Suprapubic skin (tissue), 4 donors: ENCODE results near the gene SH3BP4. TPM values are rescaled to one million over a fixed set of nuclear protein-coding genes. Genes with fewer than 3 reads are reported as not detected.
A peak's percentile ranks its signal among the peaks of the same experiment; 100 is the strongest.

Experiments
- DNase-seq, 2 donors: peaks; one replicate each; pipeline ENCODE4 v3.0.0-alpha.2; 2019; ENCODE audit warnings: low spot score in 2 of 2
- H3K27ac ChIP-seq: fragments of 200-600 bp; sonication (generic); one replicate; pipeline ENCODE4 v1.5.1; 2019
- H3K27me3 ChIP-seq: fragments of 200-600 bp; sonication (generic); one replicate; pipeline ENCODE4 v1.5.1; 2019
- H3K36me3 ChIP-seq: fragments of 200-600 bp; sonication (generic); one replicate; pipeline ENCODE4 v1.5.1; 2019
- H3K4me1 ChIP-seq: fragments of 200-600 bp; sonication (generic); one replicate; pipeline ENCODE4 v1.5.1; 2019
- H3K4me3 ChIP-seq: fragments of 200-600 bp; sonication (generic); one replicate; pipeline ENCODE4 v1.5.1; 2019; ENCODE audit warnings: mild to moderate bottlenecking
- H3K9me3 ChIP-seq: fragments of 200-600 bp; sonication (generic); one replicate; pipeline ENCODE4 v1.5.1; 2019
- EP300 ChIP-seq: sonication (generic); formaldehyde crosslinking; IDR thresholded peaks from one replicate; pipeline ENCODE4 v1.6.1; 2017; ENCODE audit warnings: antibody characterized with exemption
- POLR2A ChIP-seq, 2 donors: fragments of 450-650 bp; IDR thresholded peaks; one replicate each; pipeline ENCODE4 v1.6.1; 2017; ENCODE audit warnings: antibody characterized with exemption in 2 of 2, mild to moderate bottlenecking in 2 of 2, moderate library complexity in 2 of 2
- POLR2AphosphoS5 ChIP-seq, 3 donors: sonication (generic); formaldehyde crosslinking; IDR thresholded peaks; one replicate each; pipeline ENCODE4 v1.6.1; 2017; ENCODE audit warnings: antibody characterized with exemption in 3 of 3
- WGBS: methylation state at CpG from one replicate; pipeline ENCODE4 v1.1.5; 2018; 5-methylcytosine and 5-hydroxymethylcytosine counted together
- total RNA-seq, 4 donors: library from RNA; depleted of rRNA; stranded (reverse); fragments of >200 nt; gene quantifications; one replicate each; pipeline ENCODE4 v1.1.0, GENCODE V29; 2016
- TF ChIP-seq, protein P1 (sequence below), 2 donors: fragments of 200-600 bp in 1 of 2; fragments of 450-650 bp in 1 of 2; sonication (generic) in 1 of 2; IDR thresholded peaks; one replicate each; pipeline ENCODE4 v1.5.1; 2016 to 2019; ENCODE audit warnings: antibody characterized with exemption in 2 of 2, mild to moderate bottlenecking in 1 of 2, moderate library complexity in 1 of 2

The SH3BP4 gene
- total RNA-seq, 4 donors from 2014 or later, result 38.6 to 82.6 (median 58.6) TPM

DNA sequence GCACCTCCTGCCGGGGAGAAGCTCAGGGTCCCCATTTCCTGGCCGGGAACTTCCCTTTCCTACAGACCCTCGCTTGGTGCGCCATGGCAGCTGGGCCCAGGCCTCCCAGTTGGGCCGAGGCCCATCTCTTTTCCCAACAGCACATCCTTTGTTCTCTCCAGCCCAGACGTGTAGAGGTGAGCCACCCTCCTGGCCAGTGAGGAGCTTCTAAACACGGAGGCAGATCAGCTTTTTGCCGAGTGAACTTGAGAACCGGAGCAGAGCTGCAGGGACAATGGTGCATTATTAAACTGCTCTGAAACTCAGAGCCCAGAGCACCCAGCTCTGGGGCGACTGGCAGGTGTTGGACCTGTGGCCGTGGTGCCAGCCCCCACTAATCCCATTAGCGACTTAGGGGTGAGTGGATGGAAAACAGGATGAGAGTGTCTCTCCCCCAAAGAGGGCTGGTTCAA lies 25.4 kb downstream of the SH3BP4 start:
- TF ChIP-seq, protein P1, sequence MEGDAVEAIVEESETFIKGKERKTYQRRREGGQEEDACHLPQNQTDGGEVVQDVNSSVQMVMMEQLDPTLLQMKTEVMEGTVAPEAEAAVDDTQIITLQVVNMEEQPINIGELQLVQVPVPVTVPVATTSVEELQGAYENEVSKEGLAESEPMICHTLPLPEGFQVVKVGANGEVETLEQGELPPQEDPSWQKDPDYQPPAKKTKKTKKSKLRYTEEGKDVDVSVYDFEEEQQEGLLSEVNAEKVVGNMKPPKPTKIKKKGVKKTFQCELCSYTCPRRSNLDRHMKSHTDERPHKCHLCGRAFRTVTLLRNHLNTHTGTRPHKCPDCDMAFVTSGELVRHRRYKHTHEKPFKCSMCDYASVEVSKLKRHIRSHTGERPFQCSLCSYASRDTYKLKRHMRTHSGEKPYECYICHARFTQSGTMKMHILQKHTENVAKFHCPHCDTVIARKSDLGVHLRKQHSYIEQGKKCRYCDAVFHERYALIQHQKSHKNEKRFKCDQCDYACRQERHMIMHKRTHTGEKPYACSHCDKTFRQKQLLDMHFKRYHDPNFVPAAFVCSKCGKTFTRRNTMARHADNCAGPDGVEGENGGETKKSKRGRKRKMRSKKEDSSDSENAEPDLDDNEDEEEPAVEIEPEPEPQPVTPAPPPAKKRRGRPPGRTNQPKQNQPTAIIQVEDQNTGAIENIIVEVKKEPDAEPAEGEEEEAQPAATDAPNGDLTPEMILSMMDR (IDR thresholded peaks at IDR 0.05), result no peak
- TF ChIP-seq EP300 (no peak), POLR2AphosphoS5 (IDR thresholded peaks at IDR 0.05) (no peak), POLR2A (IDR thresholded peaks at IDR 0.05) (no peak)
- peaks cover 51% of the 10 kb centered on the region for H3K4me1 ChIP-seq
- 85% methylated on average over 8 of the region's 12 CpGs for WGBS
- H3K9me3 ChIP-seq, result no peaks in the 10 kb centered on the region
- no peaks in the 10 kb centered on the region for H3K27me3 ChIP-seq
- H3K36me3 ChIP-seq, result no peaks in the 10 kb centered on the region
- peak overlapping the region; percentile 28 for H3K4me3 ChIP-seq
- peak overlapping the region; percentile 76 for H3K27ac ChIP-seq
- no peak for DNase-seq

DNA sequence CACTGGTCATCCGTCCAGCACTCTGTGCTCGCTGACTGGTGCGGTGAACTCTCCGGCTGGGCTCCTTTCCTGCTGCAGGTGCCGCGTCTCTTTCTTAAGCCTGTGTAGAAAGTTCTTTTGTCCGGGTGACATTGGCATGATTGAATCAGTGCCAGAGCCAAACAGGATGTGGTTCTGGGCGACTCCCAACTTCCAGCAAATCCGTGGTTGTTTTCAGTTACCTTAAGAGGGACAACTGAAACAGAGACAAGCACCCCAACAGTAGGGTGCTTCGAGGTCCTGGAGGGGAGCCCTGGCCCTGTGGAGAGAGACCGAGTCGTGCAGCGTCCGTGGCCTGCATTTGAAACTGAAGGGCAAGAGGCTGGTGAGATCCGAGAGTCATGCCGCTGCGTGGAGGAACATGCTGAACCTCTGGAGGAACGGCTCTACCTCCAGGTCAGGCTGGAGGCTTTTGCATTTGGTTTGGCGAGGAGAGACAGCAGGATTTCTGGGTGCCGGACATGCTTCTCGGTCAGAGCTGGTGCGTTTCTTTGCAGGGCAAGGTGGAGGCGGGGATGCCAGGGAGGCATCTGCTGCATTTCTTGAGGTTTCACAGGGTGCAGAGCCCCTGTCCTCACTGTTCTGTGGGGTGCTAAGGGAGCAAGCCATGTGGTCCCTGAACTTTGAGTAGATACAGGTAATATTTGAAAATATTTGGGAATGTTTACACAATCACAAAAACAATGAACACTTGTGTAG lies 26.8 kb downstream of the SH3BP4 start:
- 64% methylated on average over 22 of the region's 23 CpGs for WGBS
- no peak for DNase-seq
- H3K27me3 ChIP-seq, result no peaks in the 10 kb centered on the region
- H3K36me3 ChIP-seq, result no peaks in the 10 kb centered on the region
- peak overlapping the region; percentile 28 for H3K4me3 ChIP-seq
- peaks cover 55% of the 10 kb centered on the region for H3K4me1 ChIP-seq
- H3K9me3 ChIP-seq, result no peaks in the 10 kb centered on the region
- TF ChIP-seq, protein P1 (IDR thresholded peaks at IDR 0.05), result no peak
- no peak for TF ChIP-seq POLR2AphosphoS5 (IDR thresholded peaks at IDR 0.05)
- TF ChIP-seq EP300, result no peak
- no peak for TF ChIP-seq POLR2A (IDR thresholded peaks at IDR 0.05)
- H3K27ac ChIP-seq, result peak overlapping the region; percentile 76

GRCh38 chr2:234979204-234980167 lies 27.7 kb downstream of the SH3BP4 start:
- whole genome bisulfite sequencing, result 50% methylated on average over 9 of the region's 9 CpGs
- peak in 1 of 2 donors; percentile 78 for DNase-seq
- Histone ChIP-seq H3K4me3 (peak overlapping the region; percentile 28), H3K36me3 (no peaks in the 10 kb centered on the region), H3K4me1 (peaks cover 52% of the 10 kb centered on the region), H3K9me3 (no peaks in the 10 kb centered on the region), H3K27me3 (no peaks in the 10 kb centered on the region), H3K27ac (peak overlapping the region; percentile 76)
- no peak for TF ChIP-seq EP300
- peak in 1 of 3 donors; percentile 19 for TF ChIP-seq POLR2AphosphoS5 (IDR thresholded peaks at IDR 0.05)

DNA sequence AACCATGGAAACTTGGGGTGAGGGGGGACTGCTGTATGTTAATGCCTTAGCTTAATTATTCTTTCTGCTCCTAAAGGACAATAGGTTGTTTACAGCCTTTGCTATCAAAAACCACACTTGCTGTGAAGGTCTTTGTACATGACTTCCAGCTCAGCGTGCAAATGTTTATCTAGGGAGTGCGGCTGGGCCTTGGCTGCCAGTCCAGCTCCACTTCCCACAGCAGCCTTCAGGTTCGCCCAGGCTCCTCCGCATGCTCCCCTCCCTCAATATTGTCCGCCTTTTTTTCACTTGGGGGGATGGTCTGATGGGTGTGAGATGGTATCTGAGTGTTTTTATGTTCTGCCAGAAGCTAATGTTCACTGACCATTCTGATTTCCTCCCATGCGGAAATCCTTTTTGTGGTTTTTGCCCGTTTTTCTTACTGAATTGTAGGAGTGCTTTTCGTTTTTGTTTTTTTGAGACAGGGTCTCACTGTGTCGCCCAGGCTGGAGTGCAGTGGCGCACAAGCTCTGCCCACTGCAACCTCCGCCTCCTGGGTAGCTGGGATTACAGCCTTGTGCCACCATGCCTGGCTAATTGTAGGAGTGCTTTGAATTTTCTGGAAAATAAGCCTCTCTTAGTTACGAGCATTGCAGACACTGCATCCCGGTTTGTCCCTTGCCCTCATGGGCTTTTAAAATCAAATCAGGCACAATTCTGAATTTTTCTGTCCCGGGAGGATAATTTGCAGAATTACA lies 28.8 kb downstream of the SH3BP4 start:
- peak overlapping the region; percentile 17 for H3K4me3 ChIP-seq
- H3K9me3 ChIP-seq, result no peaks in the 10 kb centered on the region
- H3K27me3 ChIP-seq, result no peaks in the 10 kb centered on the region
- H3K36me3 ChIP-seq, result no peaks in the 10 kb centered on the region
- no peak for TF ChIP-seq EP300
- TF ChIP-seq POLR2AphosphoS5 (IDR thresholded peaks at IDR 0.05), result no peak
- TF ChIP-seq, protein P1 (IDR thresholded peaks at IDR 0.05), result no peak
- TF ChIP-seq POLR2A (IDR thresholded peaks at IDR 0.05), result no peak
- H3K27ac ChIP-seq, result peak overlapping the region; percentile 76
- WGBS, result 60% methylated on average over 14 of the region's 14 CpGs
- DNase-seq, result no peak
- peaks cover 49% of the 10 kb centered on the region for H3K4me1 ChIP-seq
